IMR-90 (cell line): Measurements from ENCODE around the gene SPACA5. TPM values are rescaled to one million over a fixed set of nuclear protein-coding genes. Genes with fewer than 3 reads are reported as not detected.
"Not testable (repeated sequence)": the region's sequence is repeated elsewhere in the genome, so short reads cannot be mapped to it uniquely, and the experiment has no call there.

Experiments
- ATAC-seq: fragments of 200-7000 bp; cut with Tn5 transposase; 2 replicates; pipeline ENCODE4 v1.9.1; 2020; ENCODE audit warnings: low read depth, mild to moderate bottlenecking, moderate library complexity
- BruUV-seq: library from RNA; stranded (reverse); fragments of 400-500 nt; replicated peaks from 2 replicates; lab custom pipeline; 2021; lab: Mats Ljungman, UMichigan
- CTCF ChIA-PET: fragments of 300-600 bp; formaldehyde crosslinking; extraction: SDS; loops from one replicate; lab custom pipeline; 2021; ENCODE audit warnings: antibody characterized with exemption; lab: Yijun Ruan, JAX
- POLR2A ChIA-PET: fragments of 300-600 bp; sonication (Branson Sonifier 250); formaldehyde crosslinking; loops from one replicate; lab custom pipeline; 2022; ENCODE audit warnings: antibody characterized with exemption; ENCODE audit not compliant: unreplicated experiment; lab: Charles Lee
- DNase-seq: peaks from one replicate; pipeline ENCODE4 v3.0.0; 2013
- H2AFZ ChIP-seq: replicated peaks from 2 replicates; pipeline ENCODE3; 2013; ENCODE audit warnings: low read length, mild to moderate bottlenecking; ENCODE audit not compliant: poor library complexity
- H2AK5ac ChIP-seq: 2 replicates; pipeline ENCODE4 v1.6.1; 2013; ENCODE audit warnings: low read depth, low read length, inconsistent platforms
- H2AK9ac ChIP-seq: replicated peaks from 2 replicates; pipeline ENCODE3; 2013; ENCODE audit warnings: mild to moderate bottlenecking, low read depth, low read length, moderate library complexity; ENCODE audit not compliant: poor library complexity
- H2BK120ac ChIP-seq: 2 replicates; pipeline ENCODE4 v1.6.1; 2013; ENCODE audit warnings: low read depth, low read length, inconsistent platforms
- H2BK15ac ChIP-seq: 3 replicates; pipeline ENCODE4 v1.6.1; 2013; ENCODE audit warnings: low read depth, low read length, inconsistent platforms
- H2BK20ac ChIP-seq: 2 replicates; pipeline ENCODE4 v1.6.1; 2013; ENCODE audit warnings: low read depth, mild to moderate bottlenecking, inconsistent platforms, low read length, moderate library complexity
- H2BK5ac ChIP-seq: 2 replicates; pipeline ENCODE4 v1.6.1; 2013; ENCODE audit warnings: mild to moderate bottlenecking, low read depth, low read length, inconsistent platforms; ENCODE audit not compliant: poor library complexity, severe bottlenecking
- H3K14ac ChIP-seq: replicated peaks from 2 replicates; pipeline ENCODE4 v1.6.1; 2013; ENCODE audit warnings: low read depth, low read length, inconsistent platforms
- H3K18ac ChIP-seq: 2 replicates; pipeline ENCODE4 v1.6.1; 2013; ENCODE audit warnings: low read depth, low read length, control low read depth
- H3K23ac ChIP-seq: 2 replicates; pipeline ENCODE4 v1.6.1; 2013; ENCODE audit warnings: low read depth, low read length, inconsistent platforms
- H3K27ac ChIP-seq: 2 replicates; pipeline ENCODE4 v1.5.1; 2013; ENCODE audit warnings: mild to moderate bottlenecking, control low read depth, low read length; ENCODE audit not compliant: insufficient read depth
- H3K27me3 ChIP-seq: 2 replicates; pipeline ENCODE4 v1.6.1; 2013; ENCODE audit warnings: low read length; ENCODE audit not compliant: control insufficient read depth, insufficient read depth
- H3K36me3 ChIP-seq: 2 replicates; pipeline ENCODE4 v1.6.1; 2013; ENCODE audit warnings: low read length, mixed read lengths; ENCODE audit not compliant: control insufficient read depth, insufficient read depth
- H3K4ac ChIP-seq: 2 replicates; pipeline ENCODE4 v1.6.1; 2013; ENCODE audit warnings: low read depth, low read length, inconsistent platforms
- H3K4me1 ChIP-seq: 2 replicates; pipeline ENCODE4 v1.6.1; 2013; ENCODE audit warnings: low read length, mixed read lengths; ENCODE audit not compliant: control insufficient read depth, insufficient read depth
- H3K4me2 ChIP-seq: 2 replicates; pipeline ENCODE4 v1.6.1; 2013; ENCODE audit warnings: low read depth, mild to moderate bottlenecking, control low read depth, low read length, moderate library complexity
- H3K4me3 ChIP-seq: 2 replicates; pipeline ENCODE4 v1.5.1; 2013; ENCODE audit warnings: low read depth, mild to moderate bottlenecking, control low read depth, low read length, moderate library complexity; ENCODE audit not compliant: insufficient read depth
- H3K56ac ChIP-seq: 2 replicates; pipeline ENCODE4 v1.6.1; 2013; ENCODE audit warnings: low read length, inconsistent platforms; ENCODE audit not compliant: insufficient read depth; ENCODE audit errors: extremely low read depth
- H3K79me1 ChIP-seq, 2 experiments: 2 replicates each; pipeline ENCODE4 v1.6.1; 2013; ENCODE audit warnings: low read length in 2 of 2, inconsistent platforms in 1 of 2, low read depth in 1 of 2
- H3K9ac ChIP-seq: 2 replicates; pipeline ENCODE4 v1.6.1; 2013; ENCODE audit warnings: low read depth, low read length, control low read depth
- H3K9me1 ChIP-seq: 2 replicates; pipeline ENCODE4 v1.6.1; 2013; ENCODE audit warnings: low read length, inconsistent platforms; ENCODE audit not compliant: insufficient read depth
- H3K9me3 ChIP-seq: 2 replicates; pipeline ENCODE4 v1.6.1; 2013; ENCODE audit warnings: low read length; ENCODE audit not compliant: control insufficient read depth, insufficient read depth
- H4K20me1 ChIP-seq: 2 replicates; pipeline ENCODE4 v1.6.1; 2013; ENCODE audit warnings: low read length, inconsistent platforms; ENCODE audit not compliant: insufficient read depth
- H4K5ac ChIP-seq: 2 replicates; pipeline ENCODE4 v1.6.1; 2013; ENCODE audit warnings: mild to moderate bottlenecking, low read depth, low read length, control low read depth
- H4K8ac ChIP-seq, 2 experiments: 2 replicates each; pipeline ENCODE4 v1.6.1; 2013; ENCODE audit warnings: low read depth in 2 of 2, low read length in 2 of 2, control low read depth in 1 of 2, inconsistent platforms in 1 of 2
- H4K91ac ChIP-seq: 2 replicates; pipeline ENCODE4 v1.6.1; 2013; ENCODE audit warnings: low read depth, low read length, inconsistent platforms; ENCODE audit not compliant: insufficient read depth
- BHLHE40 ChIP-seq: fragments of 150-350 bp; IDR thresholded peaks from 2 replicates; pipeline ENCODE4 v1.6.1; 2016; ENCODE audit warnings: mild to moderate bottlenecking, low read depth, low read length
- CHD1 ChIP-seq: IDR thresholded peaks from 2 replicates; pipeline ENCODE4 v1.6.1; 2012; ENCODE audit warnings: low read depth, low read length, improper control_type of control experiment
- ELK1 ChIP-seq: fragments of 150-350 bp; IDR thresholded peaks from 2 replicates; pipeline ENCODE4 v1.6.1; 2016; ENCODE audit warnings: low read depth, mild to moderate bottlenecking, low read length, moderate library complexity, borderline replicate concordance
- MAFK ChIP-seq: IDR thresholded peaks from 2 replicates; pipeline ENCODE4 v1.6.1; 2012; ENCODE audit warnings: low read depth, low read length, improper control_type of control experiment
- MAZ ChIP-seq: IDR thresholded peaks from 2 replicates; pipeline ENCODE4 v1.6.1; 2012; ENCODE audit warnings: low read depth, mild to moderate bottlenecking, low read length, improper control_type of control experiment, moderate library complexity, borderline replicate concordance
- MXI1 ChIP-seq: IDR thresholded peaks from 2 replicates; pipeline ENCODE4 v1.6.1; 2012; ENCODE audit warnings: low read depth, mild to moderate bottlenecking, low read length, moderate library complexity, borderline replicate concordance
- NFE2L2 ChIP-seq: fragments of 150-350 bp; IDR thresholded peaks from 2 replicates; pipeline ENCODE4 v1.6.1; 2016; ENCODE audit warnings: low read depth, mild to moderate bottlenecking, low read length
- POLR2A ChIP-seq: IDR thresholded peaks from 2 replicates; pipeline ENCODE4 v1.6.1; 2012; ENCODE audit warnings: mild to moderate bottlenecking, low read depth, low read length
- RFX5 ChIP-seq: IDR thresholded peaks from 2 replicates; pipeline ENCODE4 v1.8.0; 2012; ENCODE audit warnings: low read depth, mild to moderate bottlenecking, low read length, moderate library complexity
- WGBS, 2 experiments: methylation state at CpG; one replicate each; pipeline versions ENCODE4 v1.1.5 to v1.1.7; 2013; ENCODE audit warnings: missing lambda C conversion rate in 2 of 2; ENCODE audit not compliant: insufficient read length in 1 of 2; ENCODE audit errors: extremely low coverage in 2 of 2; 5-methylcytosine and 5-hydroxymethylcytosine counted together
- dilution Hi-C: fragments of 300-500 bp; cut with HindIII; formaldehyde crosslinking; loops from one replicate; pipeline ENCODE4 v1.14.3; 2018; ENCODE audit warnings: low sequenced_read_pairs; ENCODE audit not compliant: unreplicated experiment
- in situ Hi-C: fragments of 300-500 bp; cut with MboI; formaldehyde crosslinking; loops from 3 replicates; pipeline ENCODE4 v1.14.3; 2019; ENCODE audit warnings: low sequenced_read_pairs, inconsistent platforms, mixed read lengths
- intact Hi-C: fragments of 100-400 bp; cut with micrococcal nuclease; formaldehyde crosslinking; loops from 2 replicates; pipeline ENCODE4 v1.10.0; 2022
- polyA plus RNA-seq, 3 experiments: library from polyadenylated mRNA; depleted of rRNA; stranded (reverse); fragments of >200 nt; gene quantifications; 2 replicates each; pipeline ENCODE4 v1.2.3, GENCODE V29; 2012; ENCODE audit warnings: low replicate concordance in 1 of 3
- total RNA-seq: library from RNA; depleted of rRNA; stranded (reverse); fragments of >200 nt; gene quantifications from 2 replicates; pipeline ENCODE4 v1.2.3, GENCODE V29; 2012

Gene SPACA5
- total and polyA plus RNA-seq, 2 of the 4 experiments (the other 2 are of a cell fraction): not detected

GRCh38 chrX:48030237-48030636 is 23.4 kb downstream of the SPACA5 start:
- DNase-seq (no peak), ATAC-seq (no peak)
- H3K36me3 ChIP-seq: no peaks in the 10 kb centered on the region
- 47% methylated on average over 3 of the region's 10 CpGs; no CpG with 5 or more reads in 1 of the 2 experiments for WGBS, 2 experiments
- no peak overlapping the region for H4K5ac ChIP-seq
- no peak overlapping the region for H2AFZ ChIP-seq
- H3K9ac ChIP-seq: no peak overlapping the region
- H4K91ac ChIP-seq: no peak overlapping the region
- H2AK9ac ChIP-seq: no peak overlapping the region
- no peak overlapping the region for H2BK5ac ChIP-seq
- no TSS peak for BruUV-seq
- no peak overlapping the region for H3K4ac ChIP-seq
- CTCF ChIA-PET: no interaction called here
- no peaks in the 10 kb centered on the region for H3K9me1 ChIP-seq
- no peaks in the 10 kb centered on the region for H3K9me3 ChIP-seq
- H2BK15ac ChIP-seq: no peak overlapping the region
- no peaks in the 10 kb centered on the region for H4K20me1 ChIP-seq
- dilution Hi-C loops (no loop called here), in situ Hi-C loops (loop anchor here (25.0 kb wide), 1 partner anchor 493 kb away; no protein-coding TSS in a partner anchor), intact Hi-C loops (no loop called here)
- no peaks in the 10 kb centered on the region for H3K27me3 ChIP-seq
- no peaks in the 10 kb centered on the region for H3K4me1 ChIP-seq
- no peaks in the 10 kb centered on the region for H3K79me1 ChIP-seq
- no peak overlapping the region for H3K23ac ChIP-seq
- no peak overlapping the region for H3K4me2 ChIP-seq
- H2BK20ac ChIP-seq: no peak overlapping the region
- H2BK120ac ChIP-seq: no peak overlapping the region
- H4K8ac ChIP-seq: no peak overlapping the region
- H3K27ac ChIP-seq: no peak overlapping the region
- no peak for TF ChIP-seq NFE2L2
- no peak for TF ChIP-seq POLR2A
- no peak for TF ChIP-seq MAFK
- no peak for TF ChIP-seq ELK1
- no peak for TF ChIP-seq CHD1
- no peak for TF ChIP-seq RFX5
- no peak for TF ChIP-seq MXI1
- TF ChIP-seq BHLHE40: no peak
- TF ChIP-seq MAZ: no peak
- H3K56ac ChIP-seq: no peak overlapping the region
- H3K14ac ChIP-seq: no peak overlapping the region
- no peak overlapping the region for H3K18ac ChIP-seq
- no peak overlapping the region for H2AK5ac ChIP-seq
- no peak overlapping the region for H3K4me3 ChIP-seq
- POLR2A ChIA-PET: no interaction called here

- H4K20me1 ChIP-seq, H3K79me1 ChIP-seq, H2AFZ ChIP-seq, H2AK5ac ChIP-seq, H4K8ac ChIP-seq, H3K18ac ChIP-seq, intact Hi-C loops, H4K91ac ChIP-seq, H3K4me2 ChIP-seq, CTCF ChIA-PET, H2BK20ac ChIP-seq, dilution Hi-C loops, H3K9me3 ChIP-seq, POLR2A ChIA-PET, H2AK9ac ChIP-seq, H3K27me3 ChIP-seq, H3K14ac ChIP-seq, H2BK15ac ChIP-seq, H3K27ac ChIP-seq, H3K4me3 ChIP-seq, DNase-seq, H3K36me3 ChIP-seq, H3K9ac ChIP-seq, H3K23ac ChIP-seq, H2BK5ac ChIP-seq, H3K4me1 ChIP-seq, H3K4ac ChIP-seq, H3K9me1 ChIP-seq, H4K5ac ChIP-seq, BruUV-seq, H3K56ac ChIP-seq, H2BK120ac ChIP-seq, ATAC-seq: not testable (repeated sequence)
- in situ Hi-C loops: loop anchor here (25.0 kb wide), 1 partner anchor 493 kb away; no protein-coding TSS in a partner anchor
- whole genome bisulfite sequencing, 2 experiments: no CpG with 5 or more reads among the region's 10 CpGs
Observed at GRCh38 chrX:48030641-48031173, 23.9 kb downstream of the SPACA5 start.
